GM12875 (cell line): ENCODE data around the gene SMARCD1.

Source experiments
- H3K4me3 ChIP-seq: one replicate; pipeline ENCODE4 v1.5.1; 2011; ENCODE audit warnings: low read depth, low read length, control low read depth
- TF ChIP-seq, protein P1 (sequence below): IDR thresholded peaks from 2 replicates; pipeline ENCODE4 v1.5.1; 2011; ENCODE audit warnings: low read depth, mild to moderate bottlenecking, control low read depth, inconsistent platforms, low read length, moderate library complexity, borderline replicate concordance; ENCODE audit not compliant: insufficient read depth

SMARCD1 gene

GRCh38 chr12:50061171-50061570 is 24.0 kb upstream of the SMARCD1 start:
- H3K4me3 ChIP-seq: no peak overlapping the region
- TF ChIP-seq, protein P1, sequence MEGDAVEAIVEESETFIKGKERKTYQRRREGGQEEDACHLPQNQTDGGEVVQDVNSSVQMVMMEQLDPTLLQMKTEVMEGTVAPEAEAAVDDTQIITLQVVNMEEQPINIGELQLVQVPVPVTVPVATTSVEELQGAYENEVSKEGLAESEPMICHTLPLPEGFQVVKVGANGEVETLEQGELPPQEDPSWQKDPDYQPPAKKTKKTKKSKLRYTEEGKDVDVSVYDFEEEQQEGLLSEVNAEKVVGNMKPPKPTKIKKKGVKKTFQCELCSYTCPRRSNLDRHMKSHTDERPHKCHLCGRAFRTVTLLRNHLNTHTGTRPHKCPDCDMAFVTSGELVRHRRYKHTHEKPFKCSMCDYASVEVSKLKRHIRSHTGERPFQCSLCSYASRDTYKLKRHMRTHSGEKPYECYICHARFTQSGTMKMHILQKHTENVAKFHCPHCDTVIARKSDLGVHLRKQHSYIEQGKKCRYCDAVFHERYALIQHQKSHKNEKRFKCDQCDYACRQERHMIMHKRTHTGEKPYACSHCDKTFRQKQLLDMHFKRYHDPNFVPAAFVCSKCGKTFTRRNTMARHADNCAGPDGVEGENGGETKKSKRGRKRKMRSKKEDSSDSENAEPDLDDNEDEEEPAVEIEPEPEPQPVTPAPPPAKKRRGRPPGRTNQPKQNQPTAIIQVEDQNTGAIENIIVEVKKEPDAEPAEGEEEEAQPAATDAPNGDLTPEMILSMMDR: no peak

GRCh38 chr12:50061946-50062686 is 23.0 kb upstream of the SMARCD1 start:
- no peak overlapping the region for H3K4me3 ChIP-seq
- TF ChIP-seq, protein P1: no peak

DNA sequence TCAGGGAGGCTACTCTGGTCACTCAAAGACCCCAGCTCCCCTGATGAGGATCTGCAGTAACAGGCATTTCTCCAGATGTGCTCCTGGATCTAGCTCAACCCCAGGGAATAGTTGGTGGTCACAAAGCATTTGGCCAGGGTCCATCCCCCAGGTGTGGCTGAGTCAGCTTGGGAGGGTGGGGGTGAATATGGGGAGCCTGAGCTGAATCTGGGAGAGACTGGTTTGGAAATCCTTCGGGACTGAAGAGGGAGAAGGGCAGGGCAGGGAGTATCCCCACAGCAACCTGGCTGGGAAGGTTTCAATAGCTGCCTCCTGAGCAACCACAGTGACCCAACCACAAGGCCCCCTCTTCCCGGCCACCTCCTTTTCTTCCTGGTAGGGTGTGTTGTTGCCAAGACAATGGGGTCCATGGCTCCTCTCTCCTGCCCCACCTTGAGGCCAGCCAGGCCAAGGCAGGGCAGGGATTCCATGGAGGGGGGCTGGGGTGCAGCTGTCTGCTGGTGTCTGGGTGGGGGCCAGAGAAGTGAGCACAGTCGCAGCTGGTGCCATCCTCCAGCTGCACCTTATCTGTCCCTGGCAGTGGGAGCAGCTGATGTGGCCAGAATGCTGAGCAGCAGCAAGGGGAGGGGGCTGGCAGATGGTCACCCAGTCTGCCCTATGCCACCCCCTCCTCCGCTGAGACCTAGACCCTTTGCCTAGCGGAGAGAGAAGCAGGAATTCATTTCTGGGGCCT is 22.2 kb upstream of the SMARCD1 start:
- TF ChIP-seq, protein P1: no peak
- H3K4me3 ChIP-seq: no peak overlapping the region

DNA sequence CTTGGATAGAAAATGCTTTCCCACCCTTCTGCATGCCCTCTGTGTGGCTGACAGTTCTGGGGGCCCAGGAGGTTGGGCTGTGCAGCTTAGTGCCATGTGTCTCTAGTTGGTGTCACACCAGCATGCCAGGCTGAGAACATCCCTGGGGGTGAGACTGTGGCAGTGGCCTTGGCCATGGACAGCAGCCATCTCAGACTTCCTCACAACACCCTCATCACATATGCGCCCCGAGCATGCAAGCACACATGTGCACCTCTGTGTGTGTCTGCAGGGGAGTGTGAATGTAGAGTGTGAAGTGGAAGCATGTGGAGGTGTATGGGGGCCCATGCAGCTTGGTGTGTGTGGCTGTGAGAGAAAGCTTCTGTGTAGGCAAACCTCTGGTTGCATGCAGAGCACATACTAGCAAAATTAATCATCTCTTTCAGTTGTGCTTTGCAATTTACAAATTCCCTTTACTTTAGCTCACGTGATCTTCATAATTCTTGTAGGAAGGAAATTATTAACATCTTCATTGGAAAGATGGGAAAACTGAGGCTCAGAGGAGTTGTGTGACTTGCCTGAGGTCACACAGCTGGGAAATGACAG is 19.3 kb upstream of the SMARCD1 start:
- TF ChIP-seq, protein P1: no peak
- H3K4me3 ChIP-seq: no peak overlapping the region

GRCh38 chr12:50066402-50066801 is 18.7 kb upstream of the SMARCD1 start:
- TF ChIP-seq, protein P1: no peak
- H3K4me3 ChIP-seq: no peak overlapping the region

DNA sequence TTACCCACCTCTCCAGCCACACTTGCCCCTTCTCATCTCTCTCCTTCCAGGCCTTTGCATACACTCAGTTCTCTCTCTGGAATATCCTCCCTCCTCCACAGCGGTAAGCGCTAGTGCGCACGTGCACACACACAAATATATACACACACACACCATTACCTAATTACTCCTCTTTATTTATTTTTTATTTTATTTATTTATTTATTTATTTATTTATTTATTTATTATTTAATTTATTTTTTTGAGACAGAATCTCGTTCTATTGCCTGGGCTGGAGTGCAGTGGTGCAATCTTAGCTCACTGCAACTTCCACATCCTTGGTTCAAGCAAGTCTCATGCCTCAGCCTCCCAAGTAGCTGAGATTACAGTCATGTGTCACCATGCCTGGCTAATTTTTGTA is 16.1 kb upstream of the SMARCD1 start:
- TF ChIP-seq, protein P1: no peak

DNA sequence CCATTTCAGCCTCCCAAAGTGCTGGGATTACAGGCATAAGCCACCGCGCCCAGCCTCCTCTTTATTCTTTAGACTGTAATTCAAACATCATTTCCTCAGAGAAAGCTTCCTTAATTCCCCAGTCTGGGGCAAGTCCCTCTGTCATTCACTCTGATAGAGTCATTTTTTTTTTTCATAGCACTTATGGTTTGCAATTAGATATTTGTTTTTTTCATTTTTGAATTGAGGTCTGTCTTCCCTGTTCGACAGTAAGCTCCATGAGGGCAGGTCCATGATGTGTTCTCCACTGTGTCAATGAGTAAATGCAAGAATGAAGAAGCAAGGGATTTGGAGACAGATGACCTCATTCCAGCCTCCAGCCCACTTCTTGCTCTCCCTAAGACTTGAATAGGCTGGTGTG is 15.6 kb upstream of the SMARCD1 start:
- TF ChIP-seq, protein P1: no peak
- H3K4me3 ChIP-seq: no peak overlapping the region

More for the DNA sequence above, 16.1 kb upstream of the SMARCD1 start:
- no peak overlapping the region for H3K4me3 ChIP-seq
